D721Med (cell line): ENCODE results near the gene IPO5.

ENCODE experiments used
- DNase-seq: peaks from one replicate; pipeline ENCODE4 v3.0.0; 2011; ENCODE audit warnings: low spot score; ENCODE audit not compliant: insufficient read length
- FAIRE-seq: peaks from 2 replicates; lab custom pipeline; 2011; peaks lifted over from hg19 to GRCh38; lab: Jason Lieb, UNC
- CTCF ChIP-seq: IDR thresholded peaks from 2 replicates; pipeline ENCODE4 v1.5.1; 2012; ENCODE audit warnings: mild to moderate bottlenecking, control low read depth; ENCODE audit not compliant: insufficient read depth; ENCODE audit errors: missing control alignments

The IPO5 gene

GRCh38 chr13:98068521-98068920, 115.0 kb downstream of the IPO5 start:
- DNase-seq: no peak
- TF ChIP-seq CTCF: no peak
- FAIRE-seq: no peak

- DNase-seq (no peak), FAIRE-seq (no peak)
- TF ChIP-seq CTCF: no peak
Measured at GRCh38 chr13:98069985-98070384, 116.5 kb downstream of the IPO5 start.

GRCh38 chr13:98071316-98071715, 117.8 kb downstream of the IPO5 start:
- DNase-seq (no peak), FAIRE-seq (no peak)
- TF ChIP-seq CTCF: no peak

- FAIRE-seq (no peak), DNase-seq (no peak)
- TF ChIP-seq CTCF: no peak
Measured at GRCh38 chr13:98072476-98072875, 119.0 kb downstream of the IPO5 start.
